Right ventricle myocardium inferior (tissue), 1 donor: ENCODE results near the gene ACOXL. TPM values are rescaled to one million over a fixed set of nuclear protein-coding genes. Genes with fewer than 3 reads are reported as not detected.

Experiments used
- ATAC-seq: fragments of 200-7000 bp; cut with Tn5 transposase; one replicate; pipeline ENCODE4 v1.9.1; 2020; ENCODE audit warnings: mild to moderate bottlenecking, moderate library complexity
- DNase-seq: peaks from one replicate; pipeline ENCODE4 v3.0.0; 2021; ENCODE audit errors: missing footprints
- intact Hi-C: fragments of 100-400 bp; cut with DNase I; formaldehyde crosslinking; loops from one replicate; pipeline ENCODE4 v1.11.0; 2022
- total RNA-seq: library from RNA; stranded (reverse); fragmentation: NEBNext Ultra II Directional; extraction: Animal tissue kit (Norgen Biotek cat#: 25700); gene quantifications from one replicate; pipeline ENCODE4 v1.2.1, GENCODE V29; 2021
- donor health status: DM: no; HTN: yes; CAD: no; lungs with severe emphysema.

Gene ACOXL
- total RNA-seq, 1 donor from 2014 or later = not detected

- no peak for ATAC-seq
- no peak for DNase-seq
- intact Hi-C loops = no loop called here
Observed at GRCh38 chr2:110746586-110747521, 14.5 kb downstream of the ACOXL start.

- DNase-seq (no peak), ATAC-seq (no peak)
- intact Hi-C loops = no loop called here
Observed at GRCh38 chr2:110747522-110748488, 15.4 kb downstream of the ACOXL start.

- intact Hi-C loops = no loop called here
- DNase-seq (no peak), ATAC-seq (no peak)
Observed at GRCh38 chr2:110748489-110748867, 16.1 kb downstream of the ACOXL start.

GRCh38 chr2:110751642-110752041 is 19.3 kb downstream of the ACOXL start:
- intact Hi-C loops = no loop called here
- ATAC-seq (no peak), DNase-seq (no peak)

GRCh38 chr2:110752871-110753270 is 20.5 kb downstream of the ACOXL start:
- intact Hi-C loops = no loop called here
- DNase-seq (no peak), ATAC-seq (no peak)

- no peak for DNase-seq
- intact Hi-C loops = loop anchor here (5.0 kb wide), 1 partner anchor 78 kb away; the partner anchor contains the start of gene BUB1
Observed at GRCh38 chr2:110755491-110756078, 23.2 kb downstream of the ACOXL start.

GRCh38 chr2:110759411-110759810 is 27.0 kb downstream of the ACOXL start:
- no peak for DNase-seq
- ATAC-seq = no peak
- intact Hi-C loops = loop anchor here (5.0 kb wide), 1 partner anchor 82 kb away; the partner anchor contains the start of gene BUB1

More at GRCh38 chr2:110755491-110756078, 23.2 kb downstream of the ACOXL start:
- no peak for ATAC-seq

- no peak for DNase-seq
- no peak for ATAC-seq
- intact Hi-C loops = no loop called here
Observed at GRCh38 chr2:110764931-110765330, 32.6 kb downstream of the ACOXL start.

- ATAC-seq (no peak), DNase-seq (no peak)
- intact Hi-C loops = no loop called here
Observed at GRCh38 chr2:110766291-110766690, 33.9 kb downstream of the ACOXL start.

GRCh38 chr2:110768591-110768990 is 36.2 kb downstream of the ACOXL start:
- DNase-seq = no peak
- intact Hi-C loops = no loop called here
- ATAC-seq = no peak

GRCh38 chr2:110770404-110770958 is 38.1 kb downstream of the ACOXL start:
- DNase-seq = no peak
- intact Hi-C loops = no loop called here
- peak; percentile 47 for ATAC-seq

GRCh38 chr2:110770959-110771431 is 38.6 kb downstream of the ACOXL start:
- intact Hi-C loops = no loop called here
- ATAC-seq (peak; percentile 38), DNase-seq (no peak)

GRCh38 chr2:110771547-110772382 is 39.4 kb downstream of the ACOXL start:
- ATAC-seq (no peak), DNase-seq (no peak)
- intact Hi-C loops = no loop called here

- DNase-seq (no peak), ATAC-seq (no peak)
- intact Hi-C loops = no loop called here
Observed at GRCh38 chr2:110772383-110772755, 40.0 kb downstream of the ACOXL start.

- peak; percentile 91 for ATAC-seq
- peak; percentile 86 for DNase-seq
- intact Hi-C loops = no loop called here
Observed at GRCh38 chr2:110773401-110773921, 41.1 kb downstream of the ACOXL start.

GRCh38 chr2:110774701-110775100 is 42.3 kb downstream of the ACOXL start:
- intact Hi-C loops = no loop called here
- ATAC-seq (no peak), DNase-seq (no peak)

GRCh38 chr2:110777531-110778311 is 45.3 kb downstream of the ACOXL start:
- intact Hi-C loops = no loop called here
- ATAC-seq (no peak), DNase-seq (no peak)
